Memory B cell (primary cell): ENCODE data around the gene SYT5.
"Not testable (repeated sequence)": the region's sequence is repeated elsewhere in the genome, so short reads cannot be mapped to it uniquely, and the experiment has no call there.

Experiments used
- ATAC-seq: fragments of 150-1000 bp; cut with Tn5 transposase; 2 replicates; pipeline ENCODE4 v1.10.0; 2021; ENCODE audit warnings: low read depth, mild to moderate bottlenecking, moderate library complexity
- DNase-seq, 2 donors: peaks; one replicate each; pipeline ENCODE4 v3.0.0; 2022; ENCODE audit warnings: low spot score in 2 of 2
- H3K27ac Mint-ChIP-seq: one replicate; pipeline ENCODE4 v1.8.0; 2022; ENCODE audit warnings: mild to moderate bottlenecking, moderate library complexity, mixed read lengths
- H3K27me3 Mint-ChIP-seq: one replicate; pipeline ENCODE4 v1.8.0; 2022; ENCODE audit warnings: mixed read lengths
- H3K36me3 Mint-ChIP-seq: one replicate; pipeline ENCODE4 v1.8.0; 2022; ENCODE audit warnings: mild to moderate bottlenecking, mixed read lengths
- H3K4me1 Mint-ChIP-seq: one replicate; pipeline ENCODE4 v1.8.0; 2022; ENCODE audit warnings: mixed read lengths
- H3K4me3 Mint-ChIP-seq: one replicate; pipeline ENCODE4 v1.8.0; 2022; ENCODE audit warnings: mild to moderate bottlenecking, moderate library complexity, mixed read lengths
- H3K9me3 Mint-ChIP-seq: one replicate; pipeline ENCODE4 v1.8.0; 2022; ENCODE audit warnings: mixed read lengths

Gene SYT5

GRCh38 chr19:55179606-55180484 is at the start of gene SYT5:
Gene SYT5 (minus strand): TSS chr19:55180289. CDS start chr19:55179041, 1,248 bp downstream.
- H3K27ac Mint-ChIP-seq = peak within 1 kb of the TSS; percentile 98
- H3K4me3 Mint-ChIP-seq = peak within 1 kb of the TSS; percentile 87
- H3K27me3 Mint-ChIP-seq = peaks cover 46% of the 10 kb centered on the region
- DNase-seq (peak; percentile 56 to 74), ATAC-seq (peak; percentile 21)
- peaks cover 16% of the 10 kb centered on the region for H3K4me1 Mint-ChIP-seq
- no peaks in the 10 kb centered on the region for H3K9me3 Mint-ChIP-seq
- no peaks in the 10 kb centered on the region for H3K36me3 Mint-ChIP-seq

- Mint-ChIP-seq H3K36me3 (peaks cover 29% of the 10 kb centered on the region), H3K4me1 (peaks cover 7% of the 10 kb centered on the region), H3K27me3 (no peaks in the 10 kb centered on the region), H3K9me3 (no peaks in the 10 kb centered on the region), H3K27ac (peak overlapping the region; percentile 28), H3K4me3 (no peak overlapping the region)
- ATAC-seq (no peak), DNase-seq (no peak)
These were observed 49.7 kb upstream of the SYT5 start for GRCh38 chr19:55229789-55230182.

- H3K9me3 Mint-ChIP-seq = no peaks in the 10 kb centered on the region
- no peak overlapping the region for H3K27ac Mint-ChIP-seq
- no peak for DNase-seq
- H3K36me3 Mint-ChIP-seq = peaks cover 25% of the 10 kb centered on the region
- no peak for ATAC-seq
- no peaks in the 10 kb centered on the region for H3K27me3 Mint-ChIP-seq
- H3K4me1 Mint-ChIP-seq = peaks cover 7% of the 10 kb centered on the region
- no peak overlapping the region for H3K4me3 Mint-ChIP-seq
These were observed 49.2 kb upstream of the SYT5 start for GRCh38 chr19:55229145-55229788.

GRCh38 chr19:55228403-55229031 is 48.4 kb upstream of the SYT5 start, which contains the start of gene TMEM86B:
Gene TMEM86B (minus strand): TSS chr19:55228763. CDS start chr19:55228741, 22 bp downstream.
- Mint-ChIP-seq H3K36me3 (peaks cover 23% of the 10 kb centered on the region), H3K27ac (peak within 1 kb of the TSS; percentile 80)

GRCh38 chr19:55228015-55228391 is 47.9 kb upstream of the SYT5 start:
- peak overlapping the region; percentile 80 for H3K27ac Mint-ChIP-seq
- DNase-seq (no peak), ATAC-seq (no peak)
- no peaks in the 10 kb centered on the region for H3K9me3 Mint-ChIP-seq
- no peak overlapping the region for H3K4me3 Mint-ChIP-seq
- peaks cover 7% of the 10 kb centered on the region for H3K4me1 Mint-ChIP-seq
- H3K27me3 Mint-ChIP-seq = no peaks in the 10 kb centered on the region
- H3K36me3 Mint-ChIP-seq = peaks cover 23% of the 10 kb centered on the region

More at GRCh38 chr19:55228403-55229031, 48.4 kb upstream of the SYT5 start, which contains the start of gene TMEM86B:
- Mint-ChIP-seq H3K4me3 (no peak within 1 kb of the TSS), H3K4me1 (peaks cover 7% of the 10 kb centered on the region), H3K9me3 (no peaks in the 10 kb centered on the region), H3K27me3 (no peaks in the 10 kb centered on the region)
- no peak for ATAC-seq
- DNase-seq = no peak

GRCh38 chr19:55227241-55228014 is 47.3 kb upstream of the SYT5 start:
- DNase-seq (no peak), ATAC-seq (no peak)
- no peak overlapping the region for H3K4me3 Mint-ChIP-seq
- peaks cover 23% of the 10 kb centered on the region for H3K36me3 Mint-ChIP-seq
- H3K9me3 Mint-ChIP-seq = no peaks in the 10 kb centered on the region
- peak overlapping the region; percentile 80 for H3K27ac Mint-ChIP-seq
- no peaks in the 10 kb centered on the region for H3K27me3 Mint-ChIP-seq
- H3K4me1 Mint-ChIP-seq = peaks cover 7% of the 10 kb centered on the region

GRCh38 chr19:55226788-55227187 is 46.7 kb upstream of the SYT5 start:
- DNase-seq (no peak), ATAC-seq (no peak)
- peaks cover 21% of the 10 kb centered on the region for H3K36me3 Mint-ChIP-seq
- H3K27ac Mint-ChIP-seq = no peak overlapping the region
- no peaks in the 10 kb centered on the region for H3K9me3 Mint-ChIP-seq
- peaks cover 7% of the 10 kb centered on the region for H3K4me1 Mint-ChIP-seq
- H3K27me3 Mint-ChIP-seq = no peaks in the 10 kb centered on the region
- no peak overlapping the region for H3K4me3 Mint-ChIP-seq

GRCh38 chr19:55226273-55226672 is 46.2 kb upstream of the SYT5 start:
- no peak for ATAC-seq
- H3K9me3 Mint-ChIP-seq = peaks cover 3% of the 10 kb centered on the region
- peaks cover 7% of the 10 kb centered on the region for H3K4me1 Mint-ChIP-seq
- no peak for DNase-seq
- no peaks in the 10 kb centered on the region for H3K27me3 Mint-ChIP-seq
- H3K4me3 Mint-ChIP-seq = no peak overlapping the region
- H3K36me3 Mint-ChIP-seq = peaks cover 24% of the 10 kb centered on the region
- H3K27ac Mint-ChIP-seq = no peak overlapping the region

GRCh38 chr19:55225415-55225958 is 45.4 kb upstream of the SYT5 start:
- Mint-ChIP-seq H3K36me3 (peaks cover 26% of the 10 kb centered on the region), H3K9me3 (peaks cover 5% of the 10 kb centered on the region), H3K27me3 (no peaks in the 10 kb centered on the region), H3K4me3 (no peak overlapping the region), H3K27ac (no peak overlapping the region), H3K4me1 (peaks cover 7% of the 10 kb centered on the region)
- DNase-seq (no peak), ATAC-seq (no peak)

- H3K36me3 Mint-ChIP-seq = peaks cover 23% of the 10 kb centered on the region
- not testable (repeated sequence) for H3K27me3 Mint-ChIP-seq, H3K4me1 Mint-ChIP-seq, H3K4me3 Mint-ChIP-seq, DNase-seq, ATAC-seq, H3K9me3 Mint-ChIP-seq, H3K27ac Mint-ChIP-seq
These were observed 44.8 kb upstream of the SYT5 start for GRCh38 chr19:55224679-55225414.

- Mint-ChIP-seq H3K4me3 (no peak overlapping the region), H3K9me3 (peaks cover 5% of the 10 kb centered on the region), H3K4me1 (peaks cover 5% of the 10 kb centered on the region), H3K27ac (no peak overlapping the region), H3K27me3 (no peaks in the 10 kb centered on the region), H3K36me3 (peaks cover 21% of the 10 kb centered on the region)
- no peak for DNase-seq
- no peak for ATAC-seq
These were observed 44.1 kb upstream of the SYT5 start for GRCh38 chr19:55224038-55224665.

- Mint-ChIP-seq H3K27ac (no peak overlapping the region), H3K36me3 (peaks cover 19% of the 10 kb centered on the region), H3K4me1 (peaks cover 5% of the 10 kb centered on the region), H3K27me3 (no peaks in the 10 kb centered on the region), H3K9me3 (peaks cover 5% of the 10 kb centered on the region), H3K4me3 (no peak overlapping the region)
- ATAC-seq (no peak), DNase-seq (no peak)
These were observed 43.4 kb upstream of the SYT5 start for GRCh38 chr19:55223291-55224037.
